GM21367 (cell line): Measurements from ENCODE around the gene KRTAP6-1.

Experiments
- ATAC-seq: cut with Tn5 transposase; IDR thresholded peaks from one replicate; pipeline ENCODE4 v1.9.1; 2021; ENCODE audit not compliant: unreplicated experiment

Gene KRTAP6-1, protein sequence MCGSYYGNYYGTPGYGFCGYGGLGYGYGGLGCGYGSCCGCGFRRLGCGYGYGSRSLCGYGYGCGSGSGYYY

DNA sequence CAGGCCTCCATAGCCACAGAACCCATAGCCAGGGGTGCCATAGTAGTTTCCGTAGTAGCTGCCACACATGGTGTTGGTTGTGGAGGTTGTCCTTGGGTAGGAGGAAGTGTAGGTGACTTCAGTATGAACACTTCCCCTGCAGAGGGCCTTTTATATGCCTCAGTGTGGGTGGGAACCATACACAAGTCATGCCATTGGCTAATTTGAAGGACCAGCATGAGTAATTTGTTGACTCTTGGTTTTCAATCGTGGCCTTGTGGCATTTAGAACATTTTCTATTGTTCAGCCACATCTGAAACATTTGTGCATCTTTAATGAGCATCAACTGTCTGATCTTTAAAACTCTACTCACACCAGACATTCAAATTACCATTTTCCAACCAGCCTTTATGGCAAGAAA lies at the start of gene KRTAP6-1:
Gene KRTAP6-1, minus strand, starts transcription at position 95 of the 400 bp plus-strand sequence. Its CDS starts 26 bp downstream, at position 69.
- no peak for ATAC-seq

DNA sequence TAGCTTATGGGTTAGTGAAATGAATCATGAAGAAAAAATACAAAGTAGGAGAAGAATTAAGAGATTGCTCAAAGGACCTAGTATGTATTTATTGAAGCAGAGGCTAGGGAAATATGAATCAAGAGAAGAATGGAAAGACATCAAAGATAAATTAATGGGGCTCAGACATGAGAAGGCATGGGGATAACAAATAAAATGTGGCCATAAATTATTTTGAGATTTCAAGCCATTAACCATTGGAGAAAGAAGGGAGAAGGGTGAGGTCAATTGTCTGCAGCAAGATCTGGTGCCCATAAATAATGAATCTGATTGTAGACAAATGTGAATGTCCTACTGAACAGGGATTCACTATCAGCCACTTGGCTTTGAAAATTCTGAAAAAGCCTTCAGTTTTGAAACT lies 39.2 kb upstream of the KRTAP6-1 start:
- no peak for ATAC-seq

DNA sequence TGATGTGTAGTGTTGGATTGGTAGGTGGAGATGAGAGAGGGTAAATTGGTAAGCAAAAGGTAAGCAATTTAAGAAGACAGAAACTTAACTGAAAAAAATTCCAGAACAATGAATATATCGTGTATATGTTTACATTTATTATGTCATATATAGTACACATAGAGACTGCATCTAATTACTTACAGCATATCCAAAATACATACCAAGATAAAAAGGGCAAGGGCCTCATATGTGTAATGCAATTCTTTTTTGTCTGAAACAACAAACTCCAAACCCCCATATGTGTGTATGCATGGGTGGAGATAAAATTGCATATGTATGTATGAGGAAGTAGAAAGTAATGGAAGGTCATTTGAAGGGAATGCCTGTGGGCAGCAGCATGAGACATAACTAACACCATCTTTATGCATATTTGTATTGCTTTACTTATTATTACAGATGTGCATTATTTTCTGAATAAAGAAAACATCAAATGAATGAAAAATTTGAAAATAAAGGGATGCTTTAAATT lies 33.2 kb upstream of the KRTAP6-1 start:
- no peak for ATAC-seq

DNA sequence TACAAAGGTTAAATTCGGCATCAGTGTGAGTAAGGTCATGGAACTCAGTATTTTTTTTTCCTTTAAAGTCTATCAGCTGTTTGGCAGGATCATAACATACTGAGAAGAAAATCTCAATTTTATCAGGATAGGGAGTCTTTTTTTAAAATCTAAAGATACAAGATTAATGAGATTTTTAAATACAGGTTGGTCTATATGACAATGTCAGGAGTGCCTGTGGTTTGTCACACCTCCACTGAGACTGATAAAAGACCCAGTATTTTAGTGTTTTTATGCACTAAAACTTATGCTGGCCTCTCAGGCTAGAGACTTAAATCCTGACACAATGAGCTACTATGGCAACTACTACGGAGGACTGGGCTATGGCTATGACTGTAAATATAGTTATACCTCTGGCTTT lies 28.8 kb upstream of the KRTAP6-1 start, which contains the start of gene KRTAP20-3:
Gene KRTAP20-3, plus strand, starts transcription at position 301 of the 400 bp plus-strand sequence.
- no peak for ATAC-seq

- ATAC-seq: no peak
Observed at GRCh38 chr21:30638686-30639085, 25.0 kb upstream of the KRTAP6-1 start.

- no peak for ATAC-seq
Observed at GRCh38 chr21:30634906-30635305, 21.2 kb upstream of the KRTAP6-1 start, which contains the start of gene KRTAP20-2. Gene KRTAP20-2, plus strand, starts transcription at chr21:30635206. Its CDS starts 58 bp downstream, at chr21:30635264.

DNA sequence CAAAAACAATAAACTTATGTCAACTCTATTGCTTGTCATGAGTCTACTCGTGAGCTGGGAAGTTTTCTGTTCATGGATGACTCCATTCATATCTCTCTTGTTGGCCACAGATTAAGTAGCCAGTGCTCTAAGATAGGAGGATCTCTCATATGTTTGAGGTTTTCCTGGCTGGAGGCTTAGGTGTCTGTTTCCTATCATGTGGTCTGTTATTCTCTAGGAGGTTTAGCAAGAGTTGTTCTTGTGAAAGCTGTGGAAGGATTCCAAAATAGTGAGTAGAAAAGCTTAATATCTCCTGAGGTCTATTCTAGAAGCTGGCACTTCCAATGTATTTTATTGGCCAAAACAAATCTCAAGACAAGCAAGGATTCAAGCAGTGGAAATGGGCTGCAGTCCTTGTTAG lies 15.5 kb upstream of the KRTAP6-1 start:
- ATAC-seq: no peak

- no peak for ATAC-seq
Observed at GRCh38 chr21:30628109-30628508, 14.4 kb upstream of the KRTAP6-1 start.

- no peak for ATAC-seq
Observed at GRCh38 chr21:30625449-30626165, 11.9 kb upstream of the KRTAP6-1 start.

GRCh38 chr21:30623362-30623761 lies 9.6 kb upstream of the KRTAP6-1 start:
- no peak for ATAC-seq

- no peak for ATAC-seq
Observed at GRCh38 chr21:30620522-30620921, 6.8 kb upstream of the KRTAP6-1 start, which contains the start of gene KRTAP20-4. Gene KRTAP20-4, plus strand, starts transcription at chr21:30620627.

DNA sequence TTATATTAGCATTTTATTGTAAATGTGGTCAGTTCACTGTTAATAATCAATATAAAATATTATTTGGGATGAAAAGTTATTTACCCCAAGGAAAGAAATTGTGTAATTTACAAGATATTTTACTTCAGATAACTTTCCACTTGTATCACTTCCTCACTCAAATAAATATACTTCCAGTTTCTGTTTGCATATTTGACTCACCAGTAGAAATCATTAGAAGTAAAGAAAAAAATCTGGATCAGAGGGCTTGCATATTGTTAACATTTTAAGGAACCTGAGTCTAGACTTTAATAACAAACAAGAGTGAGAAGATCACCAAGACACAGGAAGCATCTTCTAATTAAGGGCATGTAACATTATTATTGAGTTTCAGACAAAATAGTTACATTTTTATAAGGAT lies 6.3 kb upstream of the KRTAP6-1 start:
- ATAC-seq: no peak

- ATAC-seq: no peak
Observed at GRCh38 chr21:30616125-30616524, 2.4 kb upstream of the KRTAP6-1 start, which contains the start of gene KRTAP20-1. Gene KRTAP20-1, plus strand, starts transcription at chr21:30616425. Its CDS starts 30 bp downstream, at chr21:30616455.

DNA sequence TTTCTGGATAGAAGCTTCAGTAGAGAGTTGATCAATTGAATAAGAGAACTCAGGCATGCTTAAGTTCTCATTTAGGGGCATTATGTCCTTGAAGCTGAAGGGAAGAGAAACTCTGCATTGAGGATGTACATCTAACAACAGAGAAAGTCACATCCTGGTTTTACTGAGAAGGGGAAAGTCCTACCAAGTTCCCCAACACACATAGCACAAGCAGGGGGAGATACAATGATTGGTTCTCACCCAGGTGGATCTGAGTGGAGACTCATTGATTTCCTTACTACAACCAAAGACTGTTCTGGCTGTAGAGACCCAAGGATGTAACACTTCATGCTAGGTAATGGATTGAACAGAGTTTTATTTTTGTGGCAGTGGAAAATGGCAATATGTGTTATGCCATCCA lies 1.5 kb upstream of the KRTAP6-1 start:
- no peak for ATAC-seq

DNA sequence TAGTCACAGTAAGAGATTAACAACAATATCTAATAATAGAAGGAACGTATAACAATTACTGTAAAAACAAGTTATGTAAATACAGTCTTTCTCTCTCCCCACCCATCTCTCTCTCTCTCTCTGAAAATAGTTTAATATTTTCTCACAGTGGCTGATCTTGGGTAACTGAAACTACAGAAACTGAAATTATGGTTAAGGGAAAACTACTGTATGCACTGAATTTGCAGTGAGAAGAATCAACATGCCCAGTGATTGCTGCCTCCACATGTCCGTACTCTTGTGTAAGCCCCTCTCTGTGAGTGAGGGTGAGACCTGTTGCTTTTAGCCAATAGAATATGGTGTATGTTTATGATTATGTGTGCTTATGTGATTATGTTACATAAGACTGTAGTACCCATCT lies 1.6 kb downstream of the KRTAP6-1 start:
- no peak for ATAC-seq

DNA sequence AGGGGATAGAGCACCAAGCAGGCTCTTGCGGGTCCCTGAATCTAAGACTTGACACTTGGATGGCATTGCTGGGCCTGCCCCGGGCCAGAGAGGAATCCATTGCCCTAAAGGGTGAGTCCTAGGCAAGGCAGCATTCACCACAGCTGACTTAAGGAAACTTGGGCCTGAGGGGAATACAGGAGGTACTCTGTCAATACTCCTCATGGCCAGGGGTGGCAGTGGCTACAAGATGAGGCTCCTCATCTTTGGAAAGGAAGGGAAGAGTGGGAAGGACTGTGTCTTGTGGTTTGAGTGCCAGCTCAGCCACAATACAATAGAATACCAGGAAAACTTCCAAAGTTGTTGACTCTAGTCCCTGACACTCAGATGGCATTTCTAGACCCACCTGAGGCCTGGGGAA lies 7.8 kb downstream of the KRTAP6-1 start:
- no peak for ATAC-seq

GRCh38 chr21:30600787-30601186 lies 12.9 kb downstream of the KRTAP6-1 start, which contains the start of gene KRTAP22-1:
Gene KRTAP22-1, plus strand, starts transcription at chr21:30601087.
- ATAC-seq: no peak

- ATAC-seq: no peak
Observed at GRCh38 chr21:30598802-30599201, 14.9 kb downstream of the KRTAP6-1 start, which contains the start of gene KRTAP6-2. Gene KRTAP6-2, minus strand, starts transcription at chr21:30598902. Its CDS starts 28 bp downstream, at chr21:30598874.

DNA sequence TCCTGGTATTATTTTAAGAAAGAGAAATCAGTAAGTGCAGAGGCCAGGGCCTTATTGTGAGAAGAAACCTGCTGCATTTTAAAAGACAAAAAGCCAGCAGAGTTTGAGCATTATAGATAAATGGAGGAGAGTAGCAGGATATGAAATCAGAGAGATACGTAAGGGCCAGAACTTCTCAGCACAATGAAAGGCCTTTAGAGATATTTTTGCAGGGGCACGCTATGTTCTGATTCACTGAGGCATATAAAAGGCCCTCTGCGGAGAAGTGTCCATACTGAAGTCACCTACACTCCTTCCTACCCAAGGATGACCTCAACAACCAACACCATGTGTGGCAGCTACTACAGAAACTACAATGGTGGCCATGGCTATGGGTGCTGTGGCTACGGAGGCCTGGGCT lies 21.6 kb downstream of the KRTAP6-1 start, which contains the start of gene KRTAP6-3:
Gene KRTAP6-3, plus strand, starts transcription at position 301 of the 400 bp plus-strand sequence. Its CDS starts 6 bp downstream, at position 307.
- ATAC-seq: no peak

DNA sequence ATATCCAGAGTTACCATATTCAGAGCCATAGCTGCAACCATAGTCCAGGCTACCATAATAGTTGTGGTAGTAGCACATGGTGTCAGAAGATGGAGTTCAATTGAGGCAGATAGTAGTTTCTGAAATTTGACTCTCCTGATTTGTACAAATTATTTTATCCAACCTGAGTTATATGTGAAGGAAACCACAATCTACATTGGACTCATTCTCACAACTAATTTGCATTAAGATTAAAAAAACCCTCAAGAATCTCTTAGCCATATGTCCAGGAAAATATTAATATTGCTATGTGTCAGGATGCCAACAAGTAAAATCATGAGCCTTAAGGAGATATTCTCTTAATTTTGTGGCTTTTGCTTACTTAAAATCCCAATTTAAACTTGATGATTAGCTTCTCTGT lies 23.4 kb downstream of the KRTAP6-1 start, which contains the start of gene KRTAP22-2:
Gene KRTAP22-2, minus strand, starts transcription at position 101 of the 400 bp plus-strand sequence.
- ATAC-seq: no peak

GRCh38 chr21:30582870-30583269 lies 30.9 kb downstream of the KRTAP6-1 start:
- no peak for ATAC-seq

DNA sequence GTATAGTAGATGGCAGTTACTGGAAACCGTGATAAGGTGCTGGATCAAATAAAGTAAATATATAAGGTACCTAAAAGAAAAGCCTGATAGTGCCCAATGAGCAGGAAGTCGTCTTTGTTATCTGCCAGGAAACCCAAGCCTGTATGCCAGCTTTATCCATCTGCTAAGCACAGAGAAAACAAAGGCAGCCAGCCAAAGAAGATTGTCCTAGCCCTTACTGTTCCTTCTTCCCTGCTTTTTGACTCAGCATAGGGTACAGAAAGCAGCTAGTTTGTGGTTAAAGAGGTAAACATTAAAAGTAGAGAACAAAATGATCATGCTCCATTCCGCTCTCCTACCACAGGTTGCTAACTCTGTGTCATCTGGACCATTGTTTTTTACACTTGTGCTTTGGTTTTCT lies 33.6 kb downstream of the KRTAP6-1 start:
- ATAC-seq: no peak
